Stimulated activated CD8-positive, alpha-beta memory T cell treated with anti-CD3 and anti-CD28 coated beads, Interleukin-7, amount 100 ng/mL, for 48 hours (primary cell): ENCODE results near the gene CDK14.

Experiments used
- DNase-seq, 2 donors: peaks; one replicate each; pipeline ENCODE4 v3.0.0-alpha.2; 2020; ENCODE audit warnings: low read depth in 1 of 2; ENCODE audit errors: extremely low read depth in 1 of 2

The CDK14 gene

DNA sequence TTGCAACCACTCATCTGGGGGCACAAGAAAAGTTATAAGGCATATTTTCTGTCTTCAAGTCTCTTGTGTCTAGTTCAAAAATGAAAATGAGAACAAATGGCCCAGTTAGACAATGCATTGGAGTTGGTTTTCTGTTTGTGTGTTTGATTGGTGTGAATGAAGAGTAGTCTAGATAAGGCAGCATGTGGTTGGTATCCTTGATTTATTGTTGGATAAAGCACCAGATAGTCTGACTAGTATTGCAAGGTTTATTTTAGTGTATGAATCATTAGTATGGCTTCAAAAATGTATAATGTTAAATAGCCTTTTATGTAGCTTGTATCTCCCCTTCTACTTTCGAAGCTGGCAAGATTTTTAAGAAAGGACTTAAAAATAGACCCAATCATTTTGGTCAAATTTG, 237.3 kb downstream of the CDK14 start:
- no peak for DNase-seq

DNA sequence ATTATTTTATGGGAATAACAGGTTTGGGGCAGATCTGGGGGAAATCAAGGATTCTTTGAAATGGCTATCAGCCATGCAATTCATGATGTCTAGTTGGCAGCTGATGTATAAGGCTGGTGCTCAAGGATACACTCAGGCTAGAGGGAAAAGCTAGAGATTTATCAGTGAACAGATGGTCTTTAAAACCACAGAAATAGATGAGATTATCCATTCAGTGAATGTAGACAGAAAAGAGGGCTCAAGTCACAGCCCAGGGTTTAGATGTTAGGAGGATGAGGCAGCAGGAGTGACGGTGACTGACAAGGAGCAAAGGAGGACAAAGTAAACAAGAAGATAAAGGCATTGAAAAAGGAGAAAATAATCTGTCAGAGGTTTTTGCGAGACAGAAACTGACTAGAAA, 238.7 kb downstream of the CDK14 start:
- DNase-seq, result no peak

DNA sequence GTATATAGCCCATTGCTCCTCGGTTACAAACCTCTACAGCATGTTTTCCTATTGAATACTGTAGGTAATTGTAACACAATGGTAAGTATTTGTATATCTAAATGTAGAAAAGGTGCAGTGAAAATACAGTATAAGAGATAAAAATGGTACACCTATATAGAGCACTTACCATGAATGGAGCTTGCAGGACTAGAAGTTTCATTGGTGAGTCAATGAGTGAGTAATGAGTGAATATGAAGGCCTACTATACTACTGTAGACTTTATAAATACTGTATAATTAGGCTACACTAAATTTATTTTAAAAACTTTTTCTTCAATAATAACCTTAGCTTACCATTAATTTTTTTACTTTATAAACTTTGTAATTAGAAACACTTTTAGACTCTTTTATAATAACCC, 239.7 kb downstream of the CDK14 start:
- no peak for DNase-seq

DNA sequence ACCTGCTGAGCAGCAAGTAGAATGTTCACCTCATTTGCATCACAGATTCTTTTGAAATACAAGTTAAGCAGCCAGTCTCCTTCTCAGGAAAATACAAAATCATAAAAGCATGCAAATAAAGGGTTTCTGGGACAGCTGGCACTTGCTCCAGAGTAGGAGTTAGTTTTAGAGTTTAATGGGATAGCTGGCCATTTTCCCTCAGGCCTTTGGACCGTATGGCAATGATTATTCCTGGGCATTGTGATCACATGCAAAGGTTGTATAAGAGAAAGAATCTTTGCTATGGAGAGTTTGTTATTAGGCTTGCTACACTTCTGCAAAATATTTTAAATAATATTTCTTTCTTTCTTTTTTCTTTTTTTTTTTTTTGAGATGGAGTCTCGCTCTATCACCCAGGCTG, 240.8 kb downstream of the CDK14 start:
- DNase-seq, result no peak

DNA sequence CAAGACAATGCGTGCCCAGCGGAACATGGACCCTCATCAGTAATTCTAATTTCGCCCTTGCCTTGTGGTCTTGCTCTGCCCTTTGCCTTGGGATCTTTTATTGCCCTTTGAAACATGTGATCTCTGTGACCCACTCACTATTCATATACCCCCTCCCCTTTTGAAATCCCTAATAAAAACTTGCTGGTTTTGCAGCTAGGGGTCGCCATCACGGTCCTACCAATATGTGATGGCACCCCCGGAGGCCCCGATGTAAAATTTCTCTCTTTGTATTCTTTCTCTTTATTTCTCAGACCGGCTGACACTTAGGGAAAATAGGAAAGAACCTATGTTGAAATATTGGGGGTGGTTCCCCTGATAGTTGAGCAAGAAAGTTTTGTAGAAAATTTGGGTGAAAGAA, 242.7 kb downstream of the CDK14 start:
- no peak for DNase-seq

DNA sequence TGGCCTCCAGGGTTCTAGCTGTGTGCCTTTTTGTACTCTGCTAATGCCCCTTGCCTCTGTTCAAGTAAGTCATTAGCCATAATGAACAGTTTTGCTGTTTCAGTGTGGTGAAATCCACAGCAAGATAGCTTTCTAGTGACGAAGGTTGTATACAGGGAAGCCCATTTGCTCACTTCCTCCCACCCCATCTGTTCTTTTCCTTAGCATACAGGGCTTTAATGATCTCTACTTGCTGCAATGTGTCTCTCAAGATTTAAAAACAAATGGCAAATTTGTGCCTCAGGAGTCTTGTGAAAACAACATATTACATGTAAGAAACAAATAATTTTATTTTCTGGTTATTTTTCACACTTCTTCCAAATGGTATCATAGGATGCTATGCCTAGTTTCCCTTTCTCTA, 243.2 kb downstream of the CDK14 start:
- DNase-seq, result no peak

DNA sequence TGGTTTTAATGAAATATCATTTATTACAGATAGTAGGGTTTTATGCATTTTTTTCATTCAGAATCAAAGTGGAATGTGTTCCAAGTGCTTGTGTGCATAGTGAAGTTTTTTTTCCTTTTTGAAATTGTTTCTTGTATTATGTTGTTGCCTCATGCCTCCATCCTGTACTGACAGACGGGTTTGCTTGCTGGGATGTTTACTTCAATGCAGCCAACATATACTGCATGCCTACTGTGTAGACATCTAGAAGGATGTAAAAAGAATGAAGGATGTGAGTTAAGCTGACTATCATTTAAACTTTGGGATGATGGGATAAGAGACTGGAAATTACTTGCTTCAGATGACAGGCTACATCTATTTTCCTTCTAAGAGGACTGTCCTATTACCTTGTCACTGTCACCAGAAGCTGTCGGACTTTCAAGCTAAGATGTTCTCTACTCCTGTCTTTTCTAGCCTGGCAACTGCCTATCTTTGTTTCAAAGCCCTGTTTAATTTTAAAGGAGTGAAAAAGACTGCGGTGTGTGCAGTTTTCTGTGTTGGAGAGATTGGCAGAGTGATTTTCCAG, 243.7 kb downstream of the CDK14 start:
- no peak for DNase-seq

DNA sequence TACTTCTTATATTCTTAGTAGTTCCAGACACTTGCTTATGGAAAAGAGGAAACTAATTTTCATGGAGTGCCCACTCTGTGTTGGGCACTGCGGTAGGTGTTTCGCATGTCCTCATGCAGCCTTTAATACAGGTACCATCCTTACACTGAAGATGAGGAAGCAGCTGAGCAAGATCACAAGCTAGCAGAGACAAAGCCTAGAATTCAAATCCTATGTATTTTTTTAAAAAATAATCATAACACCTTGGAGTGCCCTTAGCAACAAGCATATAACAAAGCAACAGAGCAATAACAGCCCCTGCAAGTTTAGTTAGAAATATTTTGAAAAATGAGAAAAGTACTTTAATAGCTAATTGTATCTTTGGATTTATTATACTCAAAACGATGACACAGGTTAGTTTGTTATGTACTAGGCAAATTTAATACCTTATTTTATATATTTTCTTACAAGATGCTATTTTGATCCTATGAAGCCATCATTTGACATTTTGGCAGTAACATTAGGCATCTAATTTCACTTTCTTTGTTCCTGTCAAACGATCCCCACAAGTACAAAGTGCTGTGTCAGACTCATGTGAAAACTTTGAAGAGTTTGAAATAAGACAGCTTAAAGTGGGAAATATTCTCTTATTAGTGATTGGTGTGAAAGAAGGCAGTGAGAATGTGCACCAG, 245.8 kb downstream of the CDK14 start:
- no peak for DNase-seq

DNA sequence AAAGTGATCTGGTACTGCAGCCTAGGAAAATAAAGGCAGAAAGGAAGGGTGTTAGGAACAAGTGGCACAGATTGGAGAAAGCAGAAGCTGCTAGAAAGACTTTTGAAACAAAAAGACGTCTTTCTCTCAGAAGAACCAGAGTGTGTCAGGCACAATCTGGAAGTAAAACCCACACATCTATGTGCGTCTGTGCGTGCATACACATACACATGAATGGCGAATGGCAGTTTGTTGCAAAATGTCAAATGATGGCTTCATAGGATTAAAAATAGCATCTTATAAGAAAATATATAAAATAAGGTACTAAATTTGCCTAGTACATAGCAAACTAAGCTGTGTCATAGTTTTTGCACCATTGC, 246.3 kb downstream of the CDK14 start:
- DNase-seq, result no peak

DNA sequence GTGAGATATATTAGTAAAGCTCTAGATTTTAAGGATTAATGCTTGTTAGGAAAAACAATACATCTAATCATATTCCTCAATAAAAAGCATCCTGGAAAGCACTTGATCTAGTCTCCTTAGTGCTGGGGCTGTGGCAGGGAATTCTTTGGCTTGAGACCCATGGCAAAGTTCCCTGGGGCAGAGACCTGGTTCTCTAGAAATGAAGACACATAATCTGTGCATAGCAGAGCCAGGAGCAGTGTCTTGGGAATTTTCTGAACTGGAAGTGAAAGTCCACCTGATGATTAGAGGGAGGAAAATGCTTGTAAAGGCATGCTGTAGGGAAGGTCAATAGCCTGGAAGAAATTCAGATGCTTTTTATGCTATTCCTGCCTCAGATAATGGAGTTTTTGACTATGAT, 247.4 kb downstream of the CDK14 start:
- DNase-seq, result no peak

DNA sequence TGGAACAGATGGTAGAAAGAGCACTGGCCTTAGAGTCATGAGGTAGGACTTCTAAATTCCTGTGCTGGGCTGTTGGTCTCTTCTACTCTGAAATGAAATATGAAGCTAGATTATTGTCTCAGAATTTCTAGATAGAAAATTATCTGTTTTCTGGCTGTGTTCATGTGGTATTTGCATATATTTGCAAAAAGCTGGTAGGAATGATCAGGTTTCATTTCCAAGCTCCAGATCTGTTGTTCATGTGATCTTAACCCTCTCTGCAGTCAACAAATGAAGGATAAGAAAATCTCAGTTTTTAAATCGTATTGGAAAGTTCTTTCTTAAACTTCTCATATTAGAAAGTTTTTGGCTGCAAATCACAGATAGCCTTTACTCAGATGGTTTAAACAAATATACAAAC, 248.3 kb downstream of the CDK14 start:
- DNase-seq, result no peak

DNA sequence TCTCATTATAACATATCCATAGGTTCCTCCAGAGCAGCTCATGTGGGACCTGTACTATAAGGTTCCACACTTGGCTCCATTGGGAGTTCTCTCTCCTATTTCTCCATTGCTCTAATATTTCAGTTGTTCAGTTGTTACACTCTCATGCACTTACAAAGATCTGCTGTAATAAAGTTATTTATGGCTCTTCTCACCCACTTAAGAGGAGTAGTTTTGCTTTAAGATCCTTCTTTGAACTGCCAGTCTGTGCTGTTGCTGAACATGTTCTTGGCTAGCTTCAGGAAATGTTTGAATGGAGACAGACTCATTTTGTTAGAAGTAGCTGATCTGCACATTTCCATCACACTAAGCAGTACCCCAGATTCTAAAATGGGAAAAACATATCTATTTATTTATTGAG, 250.1 kb downstream of the CDK14 start:
- no peak for DNase-seq

DNA sequence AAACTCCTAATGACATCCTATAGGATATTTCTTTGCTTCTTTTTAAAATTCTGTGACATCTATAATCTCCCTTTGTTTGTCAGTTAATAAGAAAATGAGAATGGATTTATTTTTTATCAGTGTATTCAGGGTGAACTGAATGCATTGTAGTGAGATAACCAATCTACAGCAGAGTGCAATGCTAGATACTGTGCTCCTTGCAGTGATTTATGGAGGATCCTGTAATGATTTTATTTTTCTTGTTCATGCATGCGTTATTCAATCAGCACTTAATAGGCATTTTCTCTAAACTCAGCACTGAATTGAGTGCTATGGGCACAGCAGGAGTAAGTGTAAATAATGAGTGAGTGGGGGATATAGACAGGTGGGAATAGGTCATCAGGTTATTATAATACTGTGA, 253.9 kb downstream of the CDK14 start:
- DNase-seq, result no peak

DNA sequence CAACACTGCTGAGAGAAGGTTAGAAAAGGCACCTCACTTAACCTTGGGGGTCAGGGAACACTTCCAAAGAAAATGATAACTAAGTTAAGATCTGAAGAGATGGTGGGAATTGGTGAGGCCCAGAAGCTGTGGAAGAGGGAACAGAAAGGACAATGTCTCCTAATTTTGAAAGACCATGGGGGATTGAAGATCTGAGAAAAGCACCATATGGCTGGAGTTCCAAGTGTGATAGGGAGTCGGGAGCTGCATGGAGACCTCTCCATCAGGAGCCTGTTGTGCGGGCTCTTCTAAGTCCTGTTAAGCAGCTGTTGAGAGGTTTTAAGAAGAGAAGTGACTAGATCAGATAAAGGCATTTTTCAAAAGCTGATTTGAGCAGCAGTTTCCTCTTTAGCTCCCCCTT, 254.3 kb downstream of the CDK14 start:
- DNase-seq, result no peak

DNA sequence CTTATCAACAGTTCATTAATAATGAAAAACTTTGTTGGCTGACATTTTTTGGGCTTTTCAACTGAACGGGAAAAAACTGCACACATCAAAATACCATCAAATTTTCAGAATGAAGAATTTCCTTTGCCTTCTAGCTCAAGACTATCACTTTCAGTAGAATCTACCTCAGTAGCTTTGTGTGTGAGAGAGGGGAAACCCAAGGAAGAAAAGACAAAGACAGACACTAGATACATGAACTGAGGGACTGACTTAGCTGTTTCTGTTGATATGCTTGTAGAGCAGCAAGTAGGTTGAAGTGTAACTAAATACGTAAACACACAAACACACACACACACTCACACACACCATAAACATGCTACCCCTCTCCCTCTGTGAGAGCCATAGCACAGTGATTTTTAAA, 257.1 kb downstream of the CDK14 start:
- no peak for DNase-seq

DNA sequence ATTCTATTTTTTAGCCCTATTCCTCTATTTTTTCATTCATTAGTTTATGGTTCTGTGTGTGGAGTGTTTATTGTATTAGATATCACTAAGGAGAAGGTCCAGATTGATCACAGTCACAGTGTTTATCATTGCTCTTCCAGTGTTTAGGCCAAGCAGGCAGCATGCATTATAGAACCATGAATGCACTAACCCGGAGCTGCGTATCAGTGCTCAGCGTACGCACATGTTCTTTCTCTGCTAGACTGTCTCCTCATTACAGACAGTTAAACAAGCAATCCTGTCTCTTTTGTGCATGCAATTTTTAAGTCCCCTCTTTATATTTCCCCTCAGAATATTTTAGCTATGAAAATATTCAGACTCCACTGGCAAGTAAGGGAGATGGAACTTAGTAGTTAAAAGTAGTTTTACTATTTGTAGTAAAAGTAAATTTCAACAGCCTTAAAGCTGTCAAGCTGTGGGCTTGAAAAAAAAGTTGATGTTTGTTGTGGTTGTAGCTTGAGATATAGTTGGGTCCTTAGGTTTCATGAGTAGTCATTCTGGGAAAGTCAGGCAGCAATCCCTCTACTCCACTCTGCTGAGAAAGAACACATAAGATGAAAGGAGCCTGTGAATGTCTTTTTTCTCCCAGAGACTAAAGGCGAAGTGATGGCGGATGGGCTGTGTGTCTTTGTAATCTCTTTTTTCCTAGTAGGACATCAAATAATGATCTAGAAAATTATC, 260.4 kb downstream of the CDK14 start:
- no peak for DNase-seq

DNA sequence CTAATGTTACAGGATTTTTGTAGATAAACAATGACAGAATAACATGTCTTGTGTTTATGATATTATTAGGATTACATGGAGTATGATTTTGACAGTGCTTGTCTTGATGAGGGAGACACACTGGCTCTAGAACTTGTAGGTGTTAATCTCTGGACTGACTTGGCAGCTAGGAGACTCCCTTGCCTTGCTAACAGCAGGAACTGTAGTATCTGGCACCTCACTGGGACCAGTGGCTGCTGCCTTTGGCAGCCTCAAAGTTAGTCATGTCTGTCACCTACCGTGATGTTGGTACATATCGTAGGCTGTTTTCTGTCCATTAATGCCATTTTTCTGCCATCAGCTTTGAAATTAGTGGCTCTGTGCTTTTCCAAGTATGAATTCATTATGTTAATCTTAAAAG, 261.5 kb downstream of the CDK14 start:
- no peak for DNase-seq

DNA sequence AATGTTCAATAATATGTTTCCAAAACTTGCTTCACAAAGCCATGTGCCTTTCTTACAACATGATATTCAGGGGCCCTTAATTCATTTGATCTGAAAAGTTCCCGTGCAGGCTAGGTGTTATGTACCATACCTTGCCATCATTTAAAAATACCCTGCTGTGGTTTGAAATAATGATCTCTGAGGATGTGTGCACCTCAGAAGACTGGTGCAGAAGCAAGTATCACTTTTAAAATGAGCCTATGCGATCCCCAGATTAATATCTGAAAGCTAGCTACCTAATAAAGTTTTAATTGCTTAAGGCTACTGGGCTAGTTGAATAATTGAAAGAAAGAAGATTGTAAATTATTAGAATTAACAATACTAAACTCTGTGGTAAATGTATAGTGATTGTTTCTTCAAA, 262.4 kb downstream of the CDK14 start:
- DNase-seq, result no peak

DNA sequence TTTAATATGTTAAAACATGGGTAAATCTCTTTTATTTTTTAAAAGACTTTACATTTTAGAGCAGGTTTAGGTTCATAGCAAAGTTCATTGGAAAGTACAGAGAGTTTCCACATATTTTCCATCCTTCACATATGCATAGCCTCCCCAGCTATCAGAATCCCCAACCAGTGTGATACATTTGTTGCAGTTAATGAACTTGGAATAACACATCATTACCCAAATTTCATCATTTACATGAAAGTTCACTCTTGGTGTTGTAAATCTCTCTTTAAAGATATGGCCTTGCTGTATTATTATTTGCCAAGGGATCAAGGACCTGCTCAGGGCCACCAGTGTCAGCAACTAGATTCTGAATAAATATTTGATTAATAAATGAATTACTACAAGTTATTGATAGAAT, 263.4 kb downstream of the CDK14 start:
- no peak for DNase-seq

DNA sequence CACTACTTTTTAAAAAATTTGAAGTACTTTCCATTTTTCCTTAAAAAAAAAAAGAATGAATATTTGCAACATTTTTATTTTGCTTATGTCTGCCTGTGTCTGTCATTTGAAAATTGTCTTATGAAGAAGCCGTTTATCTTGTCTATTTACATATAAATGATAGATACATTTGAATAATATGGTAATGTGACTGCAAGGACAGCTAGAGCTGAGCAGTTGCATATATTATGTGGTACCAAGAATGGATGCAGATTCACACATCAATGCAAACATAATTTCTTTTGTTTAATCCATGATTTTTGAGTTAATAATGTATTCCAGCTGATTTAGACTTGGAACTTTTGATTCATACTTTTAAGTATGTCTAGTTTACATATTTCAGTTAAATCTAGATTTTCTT, 268.0 kb downstream of the CDK14 start:
- DNase-seq, result no peak

DNA sequence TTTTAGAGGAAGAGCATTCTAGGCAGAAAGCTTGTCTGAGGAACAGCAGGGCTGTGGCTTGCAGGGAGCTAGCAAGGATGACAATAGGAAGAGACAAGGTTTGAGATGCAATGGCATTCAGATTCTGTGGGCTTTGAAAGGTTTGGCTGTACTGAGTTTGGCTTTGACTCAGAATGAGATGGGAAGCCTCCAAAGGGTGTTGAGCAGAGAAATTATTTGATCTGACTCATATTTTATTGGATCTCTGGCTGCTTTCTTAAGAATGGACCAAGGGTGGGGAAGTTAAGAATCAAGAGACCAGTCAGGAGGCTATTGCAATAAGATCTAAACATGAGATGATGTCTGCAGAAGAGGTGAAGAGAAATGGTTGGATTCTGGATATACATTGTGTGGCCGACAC, 273.2 kb downstream of the CDK14 start:
- DNase-seq, result no peak

DNA sequence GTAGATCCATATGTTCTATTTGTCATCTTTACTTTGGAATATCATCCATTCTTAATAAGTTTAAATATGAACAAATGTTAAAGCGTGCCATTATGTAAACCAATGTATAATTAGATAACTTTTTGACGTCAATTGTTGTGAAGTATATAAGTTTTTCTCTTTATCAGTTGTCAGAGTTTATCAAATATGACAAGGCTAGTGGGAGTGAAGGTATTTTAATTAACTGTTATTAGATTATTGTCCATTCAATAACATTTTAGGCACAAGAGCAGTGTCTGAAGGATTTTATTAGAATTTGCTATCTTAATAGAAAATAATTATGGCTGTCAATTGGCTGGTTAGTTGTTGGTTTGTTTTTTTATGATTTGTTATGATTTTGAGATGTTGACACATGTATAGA, 280.6 kb downstream of the CDK14 start:
- no peak for DNase-seq

DNA sequence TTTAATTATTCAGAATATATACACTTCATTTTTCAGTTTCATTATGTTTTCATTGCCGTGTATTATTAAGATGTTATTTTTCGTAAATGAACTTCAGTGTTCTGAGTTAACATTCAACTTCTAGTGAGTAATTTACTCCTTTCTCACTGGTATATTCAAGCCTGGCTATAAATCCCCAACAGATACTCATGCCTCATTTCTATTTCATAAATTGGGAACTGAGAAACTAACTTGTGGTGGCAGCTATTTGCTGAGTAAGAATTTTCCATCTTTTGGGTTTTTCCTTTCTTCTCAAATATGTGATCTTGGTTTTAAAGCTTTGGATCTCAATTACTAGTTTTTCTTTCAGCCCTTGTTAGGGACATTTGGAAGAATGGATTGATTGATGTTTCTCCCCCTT, 281.1 kb downstream of the CDK14 start:
- no peak for DNase-seq
